22Rv1 (cell line): ENCODE results near the gene NBR1.
"Not testable (repeated sequence)": the region's sequence is repeated elsewhere in the genome, so short reads cannot be mapped to it uniquely, and the experiment has no call there.

Experiments
- H3K27ac ChIP-seq: fragments of 450-650 bp; 2 replicates; pipeline ENCODE4 v1.5.1; 2017
- CTCF ChIP-seq: fragments of 450-650 bp; IDR thresholded peaks from 2 replicates; pipeline ENCODE4 v1.5.1; 2017; ENCODE audit warnings: mild to moderate bottlenecking
- ZFX ChIP-seq: fragments of 450-650 bp; IDR thresholded peaks from 2 replicates; pipeline ENCODE4 v1.6.1; 2017; ENCODE audit warnings: antibody characterized with exemption, borderline replicate concordance

The NBR1 gene

DNA sequence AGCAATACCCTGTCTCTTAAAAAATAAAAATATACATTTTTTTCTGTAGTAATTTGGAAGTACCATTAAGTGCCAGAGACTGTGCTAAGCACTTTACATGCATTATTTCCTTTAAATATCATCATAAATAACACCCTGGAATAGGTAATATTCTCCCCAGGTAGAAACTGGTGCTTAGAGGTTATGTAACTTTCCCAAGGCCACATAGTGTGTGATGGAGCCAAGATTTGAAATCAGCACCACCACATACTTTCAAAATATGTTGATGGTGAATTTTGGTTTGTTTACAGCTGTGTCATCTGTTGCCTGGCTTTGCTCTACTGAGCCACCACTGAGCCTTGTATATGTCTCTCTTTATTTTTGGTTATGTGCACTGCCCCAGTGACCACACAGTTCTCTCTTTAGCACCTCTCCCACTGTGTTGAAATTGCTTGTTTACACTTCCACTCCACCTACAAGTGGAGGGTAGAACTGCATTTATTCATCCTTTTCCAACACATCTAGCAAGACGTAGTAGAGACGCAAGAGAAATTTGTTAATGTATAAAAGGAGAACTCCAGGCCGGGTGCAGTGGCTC, 19.0 kb upstream of the NBR1 start:
- no peak for TF ChIP-seq CTCF
- TF ChIP-seq ZFX = no peak
- H3K27ac ChIP-seq = no peak overlapping the region

GRCh38 chr17:43153197-43153835, 17.7 kb upstream of the NBR1 start:
- not testable (repeated sequence) for H3K27ac ChIP-seq

GRCh38 chr17:43155666-43156065, 15.3 kb upstream of the NBR1 start:
- H3K27ac ChIP-seq = no peak overlapping the region
- TF ChIP-seq CTCF (no peak), ZFX (no peak)

- not testable (repeated sequence) for H3K27ac ChIP-seq
These were observed 11.8 kb upstream of the NBR1 start for GRCh38 chr17:43159232-43159631.

- not testable (repeated sequence) for H3K27ac ChIP-seq
These were observed 11.1 kb upstream of the NBR1 start for GRCh38 chr17:43159957-43160356.

- H3K27ac ChIP-seq = not testable (repeated sequence)
These were observed 5.0 kb upstream of the NBR1 start for GRCh38 chr17:43165971-43166370.

DNA sequence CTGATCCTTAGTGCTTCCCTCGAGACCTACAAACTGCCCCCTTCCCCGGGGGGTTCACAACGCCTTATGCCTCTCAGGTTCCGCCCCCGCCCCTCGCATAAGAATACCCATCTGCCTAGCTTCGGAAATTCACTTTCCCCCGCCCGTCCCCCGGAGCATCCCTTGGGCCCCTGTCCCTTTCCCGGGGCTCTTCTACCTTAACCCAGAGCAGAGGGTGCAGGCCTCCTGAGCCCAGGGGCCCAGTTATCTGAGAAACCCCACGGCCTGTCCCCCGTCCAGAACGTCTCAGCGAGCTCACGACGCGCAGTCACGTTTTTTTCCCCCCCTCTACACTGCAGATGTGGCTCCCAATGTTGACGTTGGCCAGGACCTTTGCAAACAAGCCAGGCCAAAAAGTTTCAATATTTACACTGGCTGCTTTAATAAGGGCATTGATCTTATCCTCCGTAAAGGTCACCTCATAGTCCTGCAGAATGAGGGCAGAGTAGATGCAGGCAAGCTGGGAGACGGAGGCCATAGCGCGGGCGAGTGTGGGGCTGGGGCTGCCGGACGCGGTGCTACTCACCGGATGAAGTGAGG, 1.4 kb upstream of the NBR1 start:
- TF ChIP-seq CTCF = no peak
- TF ChIP-seq ZFX = no peak
- peak overlapping the region; percentile 93 for H3K27ac ChIP-seq

GRCh38 chr17:43170140-43170765, 761 bp upstream of the NBR1 start:
- TF ChIP-seq CTCF (no peak), ZFX (no peak)
- peak overlapping the region; percentile 93 for H3K27ac ChIP-seq

- peak overlapping the region; percentile 93 for H3K27ac ChIP-seq
- 0 out of 2 replicates have a peak, but pooled peaks have one; percentile 14 for TF ChIP-seq CTCF
- TF ChIP-seq ZFX = no peak
These were observed 823 bp downstream of the NBR1 start for GRCh38 chr17:43171586-43172487.
